Measurements from ENCODE around the gene MRPS18A. TPM values are rescaled to one million over a fixed set of nuclear protein-coding genes. Genes with fewer than 3 reads are reported as not detected.
"Not testable (repeated sequence)": the region's sequence is repeated elsewhere in the genome, so short reads cannot be mapped to it uniquely, and the experiment has no call there.

The MRPS18A gene
- total RNA-seq, 4 donors from 2014 or later = 30.7 to 47.4 (median 37.1) TPM

- Histone ChIP-seq H3K4me3 (no peak overlapping the region), H3K4me1 (peaks cover 31 to 58% (median 50%) of the 10 kb centered on the region in 4 donors), H3K27me3 (no peaks in the 10 kb centered on the region), H3K27ac (replicated peaks in 1 of 4) (peak overlapping the region in 3 of 4 donors; percentile 24 to 55 (median 38)), H3K36me3 (no peaks in the 10 kb centered on the region), H3K9me3 (no peaks in the 10 kb centered on the region)
- TF ChIP-seq CTCF (IDR thresholded peaks at IDR 0.05) (no peak), POLR2AphosphoS5 (IDR thresholded peaks at IDR 0.05) (peak in 1 of 2 donors; percentile 14)
- 19% methylated on average over 3 of the region's 3 CpGs for WGBS
- no peak for DNase-seq (ENCODE audit: extremely low spot score)
- intact Hi-C loops (cut with DNase I) = no loop called here
Measured at GRCh38 chr6:43705996-43706395, 18.4 kb upstream of the MRPS18A start.

DNA sequence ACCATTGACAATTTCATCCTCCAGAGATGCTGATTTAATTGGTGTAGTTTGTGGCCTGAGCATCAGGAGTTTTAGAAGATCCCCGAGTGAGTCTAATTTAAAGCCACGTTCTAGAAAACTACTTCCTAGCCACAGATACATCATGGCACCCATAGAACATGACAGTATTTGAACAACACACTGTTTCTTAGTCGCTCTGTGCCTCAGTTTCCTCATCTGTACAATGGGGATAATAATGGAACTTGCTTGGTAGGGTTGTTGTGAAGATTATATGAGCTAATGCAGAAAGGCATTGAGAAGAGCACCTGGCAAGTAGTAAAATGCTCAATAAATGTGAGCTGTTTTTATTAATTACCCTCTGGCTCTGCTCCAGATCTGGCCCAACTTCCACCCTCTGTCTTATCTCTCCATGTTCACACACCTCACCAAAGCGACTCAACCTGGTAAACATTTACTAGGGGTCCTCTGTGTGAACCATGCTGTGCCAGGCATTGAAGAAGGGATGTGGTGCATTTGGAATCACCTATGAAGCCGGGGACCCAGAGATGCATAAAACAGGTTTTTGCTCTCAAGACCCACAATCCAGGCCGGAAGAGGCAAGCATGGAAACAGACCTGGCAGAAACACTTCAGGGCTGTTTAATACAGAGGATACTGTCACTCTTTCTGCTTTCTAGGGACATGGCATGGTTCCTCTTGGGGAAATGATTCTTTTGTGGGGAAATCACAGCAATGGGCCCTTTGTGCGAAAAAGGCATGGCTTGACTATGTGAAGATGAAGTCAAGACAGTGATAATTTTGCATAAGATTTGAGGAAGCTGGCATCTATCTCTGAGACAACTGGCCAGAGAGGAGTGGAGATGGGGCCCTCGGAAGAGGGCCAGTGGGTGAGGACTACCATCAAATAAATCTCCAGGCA lies 16.2 kb upstream of the MRPS18A start:
- no peaks in the 10 kb centered on the region for H3K9me3 ChIP-seq
- no peaks in the 10 kb centered on the region for H3K27me3 ChIP-seq
- peaks cover 40 to 68% (median 55%) of the 10 kb centered on the region in 4 donors for H3K4me1 ChIP-seq
- intact Hi-C loops (cut with DNase I) = no loop called here
- no peak for DNase-seq (ENCODE audit: extremely low spot score)
- no peaks in the 10 kb centered on the region for H3K36me3 ChIP-seq
- WGBS = 80% methylated on average over 8 of the region's 8 CpGs
- no peak overlapping the region for H3K4me3 ChIP-seq
- TF ChIP-seq POLR2AphosphoS5 (IDR thresholded peaks at IDR 0.05) = no peak
- TF ChIP-seq CTCF (IDR thresholded peaks at IDR 0.05) = no peak
- no peak for TF ChIP-seq POLR2A (IDR thresholded peaks at IDR 0.05; ENCODE audit: low read depth)
- TF ChIP-seq EP300 (IDR thresholded peaks at IDR 0.05) = no peak
- peak overlapping the region; percentile 55 to 80 (median 76) for H3K27ac ChIP-seq (replicated peaks in 1 of 4)

- no peak overlapping the region for H3K4me3 ChIP-seq
- H3K36me3 ChIP-seq = no peaks in the 10 kb centered on the region
- intact Hi-C loops (cut with DNase I) = no loop called here
- peak overlapping the region; percentile 55 to 80 (median 76) for H3K27ac ChIP-seq (replicated peaks in 1 of 4)
- TF ChIP-seq POLR2AphosphoS5 (IDR thresholded peaks at IDR 0.05) (peak; percentile 68 to 70), CTCF (IDR thresholded peaks at IDR 0.05) (no peak), EP300 (IDR thresholded peaks at IDR 0.05) (no peak), POLR2A (IDR thresholded peaks at IDR 0.05; ENCODE audit: low read depth) (no peak)
- peak; percentile 97 for DNase-seq (ENCODE audit: extremely low spot score)
- H3K27me3 ChIP-seq = no peaks in the 10 kb centered on the region
- peaks cover 43 to 64% (median 57%) of the 10 kb centered on the region in 4 donors for H3K4me1 ChIP-seq
- 34% methylated on average over 13 of the region's 15 CpGs for WGBS
- H3K9me3 ChIP-seq = no peaks in the 10 kb centered on the region
Measured at GRCh38 chr6:43702534-43703440, 15.2 kb upstream of the MRPS18A start.

GRCh38 chr6:43702171-43702533 lies 14.6 kb upstream of the MRPS18A start:
- TF ChIP-seq POLR2AphosphoS5 (IDR thresholded peaks at IDR 0.05) (no peak), EP300 (IDR thresholded peaks at IDR 0.05) (no peak), CTCF (IDR thresholded peaks at IDR 0.05) (no peak), POLR2A (IDR thresholded peaks at IDR 0.05; ENCODE audit: low read depth) (no peak)
- Histone ChIP-seq H3K4me3 (no peak overlapping the region), H3K27ac (replicated peaks in 1 of 4) (peak overlapping the region; percentile 55 to 80 (median 76)), H3K4me1 (peaks cover 43 to 62% (median 55%) of the 10 kb centered on the region in 4 donors), H3K27me3 (no peaks in the 10 kb centered on the region), H3K9me3 (no peaks in the 10 kb centered on the region), H3K36me3 (no peaks in the 10 kb centered on the region)
- intact Hi-C loops (cut with DNase I) = no loop called here
- 17% methylated on average over 2 of the region's 2 CpGs for WGBS
- no peak for DNase-seq (ENCODE audit: extremely low spot score)

DNA sequence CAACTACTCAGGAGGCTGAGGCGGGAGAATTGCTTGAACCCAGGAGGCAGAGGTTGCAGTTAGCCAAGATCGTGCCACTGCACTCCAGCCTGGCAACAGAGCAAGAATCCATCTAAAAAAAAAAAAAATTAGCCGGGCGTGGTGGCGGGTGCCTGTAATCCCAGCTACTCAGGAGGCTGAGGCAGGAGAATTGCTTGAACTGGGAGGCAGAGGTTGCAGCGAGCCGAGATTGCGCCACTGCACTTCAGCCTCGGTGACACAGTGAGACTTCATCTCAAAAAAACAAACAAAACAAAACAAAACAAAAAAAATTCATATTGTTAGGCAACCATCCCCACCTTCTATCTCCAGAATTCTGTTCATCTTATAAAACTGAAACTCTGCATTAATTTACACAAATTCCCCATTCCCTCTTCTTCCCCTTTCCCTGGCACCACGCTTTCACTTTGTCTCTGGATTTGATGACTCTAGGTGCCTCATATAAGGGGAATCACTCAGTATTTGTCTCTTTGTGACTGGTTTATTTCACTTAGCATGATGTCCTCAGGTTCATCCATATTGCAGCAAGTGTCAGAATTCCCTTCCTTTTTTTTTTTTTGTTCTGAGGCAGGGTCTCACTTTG lies 13.5 kb upstream of the MRPS18A start:
- H3K27ac ChIP-seq (replicated peaks in 1 of 4); DNase-seq (ENCODE audit: extremely low spot score); H3K36me3 ChIP-seq; H3K27me3 ChIP-seq; H3K9me3 ChIP-seq; intact Hi-C loops (cut with DNase I); H3K4me3 ChIP-seq: not testable (repeated sequence)
- peaks cover 39 to 56% (median 47%) of the 10 kb centered on the region in 4 donors for H3K4me1 ChIP-seq
- 94% methylated on average over 10 of the region's 10 CpGs for WGBS
